ENCODE data around the gene ARMC2. TPM values are rescaled to one million over a fixed set of nuclear protein-coding genes. Genes with fewer than 3 reads are reported as not detected.
A peak's percentile ranks its signal among the peaks of the same experiment; 100 is the strongest.
"Not testable (repeated sequence)": the region's sequence is repeated elsewhere in the genome, so short reads cannot be mapped to it uniquely, and the experiment has no call there.

ARMC2 gene
- total RNA-seq, 1 donor: 1.4 TPM

GRCh38 chr6:108888052-108888451 lies 39.8 kb downstream of the ARMC2 start:
- Histone ChIP-seq H3K79me2 (ENCODE audit: insufficient read depth, low read length) (no peaks in the 10 kb centered on the region), H3K27me3 (ENCODE audit: insufficient read depth, low read length) (no peaks in the 10 kb centered on the region), H3K4me2 (ENCODE audit: insufficient read depth, low read length) (no peak overlapping the region), H4K20me1 (ENCODE audit: insufficient read depth, low read length) (no peaks in the 10 kb centered on the region), H2AFZ (ENCODE audit: low read length) (no peak overlapping the region), H3K4me3 (ENCODE audit: insufficient read depth, low read length) (no peak overlapping the region), H3K4me1 (ENCODE audit: insufficient read depth, low read length) (no peaks in the 10 kb centered on the region), H3K36me3 (ENCODE audit: insufficient read depth, low read length) (no peaks in the 10 kb centered on the region), H3K9me3 (ENCODE audit: low read depth, low read length) (no peaks in the 10 kb centered on the region), H3K27ac (ENCODE audit: low read depth, low read length) (no peak overlapping the region)
- no peak for DNase-seq (ENCODE audit: insufficient read length, low spot score, missing footprints)
- TF ChIP-seq, protein P1, sequence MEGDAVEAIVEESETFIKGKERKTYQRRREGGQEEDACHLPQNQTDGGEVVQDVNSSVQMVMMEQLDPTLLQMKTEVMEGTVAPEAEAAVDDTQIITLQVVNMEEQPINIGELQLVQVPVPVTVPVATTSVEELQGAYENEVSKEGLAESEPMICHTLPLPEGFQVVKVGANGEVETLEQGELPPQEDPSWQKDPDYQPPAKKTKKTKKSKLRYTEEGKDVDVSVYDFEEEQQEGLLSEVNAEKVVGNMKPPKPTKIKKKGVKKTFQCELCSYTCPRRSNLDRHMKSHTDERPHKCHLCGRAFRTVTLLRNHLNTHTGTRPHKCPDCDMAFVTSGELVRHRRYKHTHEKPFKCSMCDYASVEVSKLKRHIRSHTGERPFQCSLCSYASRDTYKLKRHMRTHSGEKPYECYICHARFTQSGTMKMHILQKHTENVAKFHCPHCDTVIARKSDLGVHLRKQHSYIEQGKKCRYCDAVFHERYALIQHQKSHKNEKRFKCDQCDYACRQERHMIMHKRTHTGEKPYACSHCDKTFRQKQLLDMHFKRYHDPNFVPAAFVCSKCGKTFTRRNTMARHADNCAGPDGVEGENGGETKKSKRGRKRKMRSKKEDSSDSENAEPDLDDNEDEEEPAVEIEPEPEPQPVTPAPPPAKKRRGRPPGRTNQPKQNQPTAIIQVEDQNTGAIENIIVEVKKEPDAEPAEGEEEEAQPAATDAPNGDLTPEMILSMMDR (IDR thresholded peaks at IDR 0.05; ENCODE audit: extremely low read depth, low read depth, low read length): no peak

DNA sequence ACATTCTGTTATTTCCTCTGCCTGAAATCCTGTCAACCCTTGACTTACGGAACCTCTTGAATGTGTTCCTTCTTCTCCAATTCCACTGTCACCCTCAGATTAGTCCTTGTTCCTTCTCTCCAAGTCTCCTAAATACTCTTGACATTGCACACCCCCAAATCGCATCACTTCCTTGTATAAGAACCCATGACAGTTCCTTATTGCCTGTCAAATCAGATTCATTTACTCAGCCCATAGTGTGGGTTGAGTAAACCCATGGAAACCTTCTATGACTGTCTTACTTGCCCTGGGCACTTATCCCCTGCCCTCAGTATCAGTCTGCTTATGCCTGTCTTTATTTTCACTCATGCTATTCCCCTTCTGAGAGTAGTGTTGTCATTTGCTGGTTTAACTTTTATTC lies 40.5 kb downstream of the ARMC2 start:
- H3K4me2 ChIP-seq (ENCODE audit: insufficient read depth, low read length): no peak overlapping the region
- no peak overlapping the region for H3K4me3 ChIP-seq (ENCODE audit: insufficient read depth, low read length)
- DNase-seq (ENCODE audit: insufficient read length, low spot score, missing footprints): peak; percentile 52
- no peaks in the 10 kb centered on the region for H4K20me1 ChIP-seq (ENCODE audit: insufficient read depth, low read length)
- no peaks in the 10 kb centered on the region for H3K79me2 ChIP-seq (ENCODE audit: insufficient read depth, low read length)
- H3K4me1 ChIP-seq (ENCODE audit: insufficient read depth, low read length): no peaks in the 10 kb centered on the region
- TF ChIP-seq, protein P1 (IDR thresholded peaks at IDR 0.05; ENCODE audit: extremely low read depth, low read depth, low read length): no peak
- no peak overlapping the region for H3K27ac ChIP-seq (ENCODE audit: low read depth, low read length)
- no peaks in the 10 kb centered on the region for H3K36me3 ChIP-seq (ENCODE audit: insufficient read depth, low read length)
- no peaks in the 10 kb centered on the region for H3K9me3 ChIP-seq (ENCODE audit: low read depth, low read length)
- H3K27me3 ChIP-seq (ENCODE audit: insufficient read depth, low read length): no peaks in the 10 kb centered on the region
- H2AFZ ChIP-seq (ENCODE audit: low read length): no peak overlapping the region

GRCh38 chr6:108890898-108891297 lies 42.7 kb downstream of the ARMC2 start:
- H3K79me2 ChIP-seq (ENCODE audit: insufficient read depth, low read length); H3K4me3 ChIP-seq (ENCODE audit: insufficient read depth, low read length); H3K27me3 ChIP-seq (ENCODE audit: insufficient read depth, low read length); H2AFZ ChIP-seq (ENCODE audit: low read length); H3K4me2 ChIP-seq (ENCODE audit: insufficient read depth, low read length); H3K4me1 ChIP-seq (ENCODE audit: insufficient read depth, low read length); H3K36me3 ChIP-seq (ENCODE audit: insufficient read depth, low read length); DNase-seq (ENCODE audit: insufficient read length, low spot score, missing footprints); H3K27ac ChIP-seq (ENCODE audit: low read depth, low read length); H3K9me3 ChIP-seq (ENCODE audit: low read depth, low read length); H4K20me1 ChIP-seq (ENCODE audit: insufficient read depth, low read length): not testable (repeated sequence)

DNA sequence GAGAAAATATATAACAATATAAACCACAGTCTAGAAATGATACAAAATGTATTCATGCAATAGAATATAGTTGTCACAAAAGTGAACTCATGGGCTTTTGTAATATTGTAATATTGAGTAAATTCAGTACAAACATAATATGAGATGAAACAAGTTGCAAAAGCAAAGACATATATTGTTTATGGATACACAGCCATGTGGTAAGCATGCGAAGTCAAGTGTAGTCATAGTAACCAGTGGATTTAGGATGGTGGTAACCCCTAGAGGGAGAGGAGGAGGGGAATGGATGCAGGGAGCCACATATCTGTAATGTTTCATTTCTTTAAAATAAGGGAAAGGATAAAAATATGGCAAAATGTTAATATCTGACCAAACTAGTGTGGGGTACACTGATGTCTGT lies 47.3 kb downstream of the ARMC2 start:
- no peak for DNase-seq (ENCODE audit: insufficient read length, low spot score, missing footprints)
- TF ChIP-seq, protein P1 (IDR thresholded peaks at IDR 0.05; ENCODE audit: extremely low read depth, low read depth, low read length): no peak
- Histone ChIP-seq H4K20me1 (ENCODE audit: insufficient read depth, low read length) (no peaks in the 10 kb centered on the region), H3K4me2 (ENCODE audit: insufficient read depth, low read length) (peak overlapping the region; percentile 51), H3K4me1 (ENCODE audit: insufficient read depth, low read length) (peaks cover 19% of the 10 kb centered on the region), H3K27me3 (ENCODE audit: insufficient read depth, low read length) (no peaks in the 10 kb centered on the region), H3K9me3 (ENCODE audit: low read depth, low read length) (no peaks in the 10 kb centered on the region), H3K36me3 (ENCODE audit: insufficient read depth, low read length) (no peaks in the 10 kb centered on the region), H3K79me2 (ENCODE audit: insufficient read depth, low read length) (no peaks in the 10 kb centered on the region), H3K4me3 (ENCODE audit: insufficient read depth, low read length) (no peak overlapping the region), H2AFZ (ENCODE audit: low read length) (no peak overlapping the region), H3K27ac (ENCODE audit: low read depth, low read length) (peak overlapping the region; percentile 94)
